Left forelimb (tissue), 1 donor: ENCODE data around the gene AKR1C3.
"Not testable (repeated sequence)": the region's sequence is repeated elsewhere in the genome, so short reads cannot be mapped to it uniquely, and the experiment has no call there.

Experiments
- DNase-seq: peaks from one replicate; pipeline ENCODE4 v3.0.0-alpha.2; 2018; ENCODE audit warnings: low spot score

AKR1C3 gene

DNA sequence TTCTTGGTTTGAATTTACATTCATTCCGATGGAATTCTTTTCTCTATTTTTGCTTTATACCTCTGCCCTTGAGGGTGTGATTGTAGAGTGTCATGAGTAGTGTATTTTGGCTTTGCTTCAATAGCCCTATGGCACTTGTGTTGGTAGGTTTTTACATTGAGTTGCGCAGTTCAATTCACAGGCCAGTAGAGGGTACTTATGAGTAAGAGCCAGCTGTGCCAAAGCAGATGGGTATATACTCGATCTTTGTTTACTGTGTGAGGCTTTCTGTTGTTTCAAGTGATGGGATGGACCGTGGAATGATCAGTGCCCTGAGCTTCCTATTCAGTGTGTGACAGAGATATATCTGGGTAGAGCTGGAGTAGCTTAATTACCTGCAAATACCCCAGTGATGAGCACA, 4.3 kb upstream of the AKR1C3 start:
- DNase-seq = no peak

DNA sequence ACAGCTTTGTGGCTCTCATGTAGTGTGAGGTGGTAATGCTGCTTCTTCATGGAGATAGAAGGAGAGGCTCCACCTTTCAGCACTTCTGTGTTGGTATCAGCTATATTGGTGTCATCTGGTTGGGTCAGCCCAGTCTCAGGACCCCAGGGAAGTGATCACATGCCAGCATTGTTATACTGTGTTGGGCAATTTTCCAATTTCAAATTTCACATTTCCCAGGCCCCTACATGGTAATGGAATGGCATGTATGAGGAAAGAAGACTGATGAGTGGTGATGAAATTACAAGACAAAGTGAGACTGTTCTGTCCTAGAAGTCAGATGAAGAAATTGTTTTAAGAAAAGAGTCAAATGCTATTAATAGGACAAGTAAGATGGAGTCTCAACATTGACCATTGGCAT, 3.7 kb upstream of the AKR1C3 start:
- no peak for DNase-seq

DNA sequence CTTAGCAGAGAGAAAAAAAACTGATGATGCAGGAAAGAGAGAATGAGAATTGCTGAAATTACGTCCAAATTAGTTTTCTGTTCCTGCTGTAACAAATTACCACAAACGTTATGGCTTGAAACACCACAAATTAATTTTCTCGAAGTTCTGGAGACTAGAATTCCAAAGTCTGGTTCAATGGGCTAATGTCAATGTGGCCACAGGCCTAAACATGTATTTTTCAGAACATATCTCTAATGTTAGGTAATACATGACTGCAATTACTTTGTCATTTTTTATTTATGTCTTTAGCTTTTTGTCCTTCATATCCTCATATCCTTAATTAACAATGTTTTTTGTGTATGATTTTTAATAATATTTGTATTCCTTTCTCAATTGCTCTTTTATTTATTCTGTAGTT, 3.0 kb upstream of the AKR1C3 start:
- no peak for DNase-seq

DNA sequence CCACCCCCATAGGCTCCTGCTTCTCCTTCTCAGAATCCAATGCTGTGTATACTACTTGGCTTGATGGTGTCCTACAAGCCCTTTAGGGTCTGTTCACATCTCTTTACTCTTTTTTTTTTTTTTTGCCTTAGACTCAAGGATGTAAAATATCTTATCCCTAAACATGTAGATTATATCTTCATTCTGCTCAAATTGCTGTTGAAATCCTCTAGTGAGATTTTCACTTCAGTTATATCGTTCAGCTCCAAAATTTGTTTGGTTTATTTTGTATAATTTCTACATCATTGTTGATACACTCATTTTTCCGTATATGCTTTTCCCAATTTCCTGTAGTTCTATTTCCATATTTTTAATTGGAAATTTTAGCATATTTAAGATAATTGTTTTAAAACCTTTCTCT, 1.8 kb upstream of the AKR1C3 start:
- no peak for DNase-seq

DNA sequence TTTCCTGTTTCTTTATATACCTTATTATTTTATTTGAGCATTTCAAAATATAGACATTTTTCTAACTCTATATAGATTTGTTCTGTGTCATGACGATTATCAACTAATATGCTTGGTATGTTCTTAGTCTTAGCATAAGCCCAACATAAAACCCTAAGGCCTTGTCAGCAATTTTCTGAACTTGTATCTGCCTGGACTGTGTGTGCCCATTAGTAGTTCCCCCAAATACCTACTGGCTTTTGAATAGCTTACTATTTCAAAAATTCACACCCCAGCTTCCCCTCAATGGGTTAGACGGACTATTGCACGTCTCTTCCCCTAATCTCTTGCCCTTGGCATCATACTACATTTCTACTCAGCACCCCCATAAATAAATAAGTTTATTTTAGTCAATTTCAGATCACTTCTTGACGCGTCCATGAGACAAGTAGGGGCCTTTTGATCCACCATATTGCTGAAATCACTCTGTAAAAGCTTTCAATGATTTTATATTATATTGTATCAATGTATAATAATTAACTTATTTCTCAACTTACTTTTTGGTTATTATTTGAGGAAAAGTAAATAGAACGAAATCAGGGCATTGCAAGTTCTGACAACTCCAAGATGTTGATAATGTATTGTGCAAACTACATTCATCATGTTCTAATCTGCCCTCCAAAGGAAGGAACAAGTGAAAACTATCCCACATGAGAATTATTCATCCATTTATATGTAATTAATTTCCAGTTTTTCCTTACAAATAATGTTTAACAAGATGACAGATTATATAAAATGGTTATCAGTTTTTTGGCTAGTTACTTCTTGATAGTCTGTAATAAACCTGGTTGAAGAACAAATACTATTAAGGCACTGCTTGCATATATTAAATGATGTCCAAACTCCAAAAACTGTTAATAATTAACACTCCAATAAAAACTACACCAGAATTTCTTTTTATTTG, 1.1 kb upstream of the AKR1C3 start:
- DNase-seq = no peak

DNA sequence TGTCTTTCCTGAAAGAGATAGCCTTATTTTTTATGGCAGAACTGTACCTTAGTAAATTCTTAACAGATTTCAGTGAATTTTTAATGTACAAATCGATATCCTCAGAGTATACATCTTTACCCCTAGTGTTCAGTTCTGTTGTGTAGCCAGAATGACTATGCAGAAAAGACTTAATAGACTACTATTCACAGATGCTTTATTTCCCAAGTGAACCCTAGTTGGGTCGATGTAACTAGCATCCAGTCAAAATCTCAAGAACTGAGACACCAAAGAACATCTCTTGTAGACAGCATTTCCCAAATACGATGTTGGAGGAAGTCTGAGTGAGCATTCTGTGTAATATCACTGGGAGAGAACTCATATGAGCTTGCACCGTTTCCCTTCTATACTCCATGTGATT, 1.5 kb downstream of the AKR1C3 start:
- no peak for DNase-seq

DNA sequence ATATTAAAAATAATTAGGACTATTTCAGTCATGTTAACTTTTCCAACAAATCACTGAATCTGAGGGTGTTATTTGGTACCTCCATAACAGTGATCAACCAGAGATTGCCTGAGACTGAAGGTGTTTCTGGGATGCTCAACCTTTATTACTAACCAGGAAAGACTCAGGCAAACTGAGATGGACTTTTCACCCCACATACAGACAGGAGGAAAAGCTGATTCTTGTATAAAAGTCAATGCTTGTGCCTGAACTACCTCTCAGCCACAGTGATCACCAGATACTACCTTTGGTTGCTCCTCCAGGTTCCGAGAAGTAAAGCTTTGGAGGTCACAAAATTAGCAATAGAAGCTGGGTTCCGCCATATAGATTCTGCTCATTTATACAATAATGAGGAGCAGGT, 1.9 kb downstream of the AKR1C3 start:
- no peak for DNase-seq

DNA sequence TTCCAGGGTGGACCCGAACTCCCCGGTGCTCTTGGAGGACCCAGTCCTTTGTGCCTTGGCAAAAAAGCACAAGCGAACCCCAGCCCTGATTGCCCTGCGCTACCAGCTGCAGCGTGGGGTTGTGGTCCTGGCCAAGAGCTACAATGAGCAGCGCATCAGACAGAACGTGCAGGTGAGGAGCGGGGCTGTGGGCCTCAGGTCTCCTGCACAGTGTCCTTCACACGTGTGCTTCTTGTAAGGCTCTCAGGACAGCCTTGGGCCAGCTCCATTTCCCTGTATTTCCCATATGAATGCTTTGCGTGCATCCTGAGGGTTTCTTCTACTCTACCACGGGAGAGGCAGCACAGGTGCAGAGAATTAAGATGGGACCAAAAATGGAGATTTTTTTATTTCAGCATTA, 8.3 kb downstream of the AKR1C3 start:
- not testable (repeated sequence) for DNase-seq

DNA sequence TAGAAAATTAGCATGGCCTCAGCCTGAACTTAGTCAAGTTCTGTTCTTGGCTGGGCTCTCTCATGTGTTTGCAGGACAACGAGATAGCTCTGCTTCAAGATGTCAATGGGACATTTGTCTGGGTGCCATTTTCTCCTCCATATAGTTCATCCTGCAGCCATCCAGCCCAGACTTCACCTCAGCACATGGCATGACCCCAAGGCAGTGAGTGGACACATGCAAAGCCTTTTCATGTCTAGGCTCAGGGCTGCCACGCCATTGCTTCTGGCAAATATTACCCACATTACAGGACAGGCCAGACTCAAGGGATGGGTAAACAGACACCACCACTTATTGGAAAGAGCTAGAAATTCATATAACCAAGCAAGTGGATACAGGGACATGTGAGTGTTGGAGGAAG, 9.3 kb downstream of the AKR1C3 start:
- no peak for DNase-seq

DNA sequence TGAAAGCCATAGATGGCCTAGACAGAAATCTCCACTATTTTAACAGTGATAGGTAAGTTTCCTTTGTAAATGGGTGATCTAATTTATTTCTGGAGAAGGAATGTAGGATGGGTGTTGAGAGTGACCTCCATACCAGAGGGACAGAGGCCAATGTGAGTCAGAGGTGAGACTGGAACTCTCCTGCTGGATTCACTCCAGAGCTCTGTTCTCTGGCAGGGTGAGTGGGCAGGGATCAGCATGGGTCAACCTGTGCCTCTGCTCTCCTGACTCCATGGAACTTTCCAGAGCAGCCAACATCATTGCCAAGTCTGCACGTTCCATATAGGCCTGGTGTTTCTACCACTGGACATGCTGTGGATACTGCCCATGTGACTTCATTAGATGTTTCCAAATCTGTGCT, 11.4 kb downstream of the AKR1C3 start:
- no peak for DNase-seq

DNA sequence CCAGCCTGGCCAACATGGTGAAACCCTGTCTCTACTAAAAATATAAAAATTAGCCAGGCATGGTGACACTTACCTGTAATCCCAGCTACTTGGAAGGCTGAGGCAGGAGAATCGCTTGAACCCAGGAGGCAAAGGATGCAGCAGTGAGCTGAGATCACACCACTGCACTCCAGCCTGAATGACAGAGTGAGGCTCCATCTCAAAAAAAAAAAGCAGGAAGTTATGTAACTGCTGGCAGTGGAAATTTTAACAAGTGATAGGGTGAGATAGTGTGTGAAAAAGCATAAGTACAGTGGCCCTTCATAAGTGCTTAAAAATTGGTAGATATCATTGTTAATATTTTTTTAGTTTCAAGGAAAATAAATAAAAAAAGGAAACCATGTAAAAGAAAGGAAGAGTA, 12.3 kb downstream of the AKR1C3 start:
- no peak for DNase-seq

DNA sequence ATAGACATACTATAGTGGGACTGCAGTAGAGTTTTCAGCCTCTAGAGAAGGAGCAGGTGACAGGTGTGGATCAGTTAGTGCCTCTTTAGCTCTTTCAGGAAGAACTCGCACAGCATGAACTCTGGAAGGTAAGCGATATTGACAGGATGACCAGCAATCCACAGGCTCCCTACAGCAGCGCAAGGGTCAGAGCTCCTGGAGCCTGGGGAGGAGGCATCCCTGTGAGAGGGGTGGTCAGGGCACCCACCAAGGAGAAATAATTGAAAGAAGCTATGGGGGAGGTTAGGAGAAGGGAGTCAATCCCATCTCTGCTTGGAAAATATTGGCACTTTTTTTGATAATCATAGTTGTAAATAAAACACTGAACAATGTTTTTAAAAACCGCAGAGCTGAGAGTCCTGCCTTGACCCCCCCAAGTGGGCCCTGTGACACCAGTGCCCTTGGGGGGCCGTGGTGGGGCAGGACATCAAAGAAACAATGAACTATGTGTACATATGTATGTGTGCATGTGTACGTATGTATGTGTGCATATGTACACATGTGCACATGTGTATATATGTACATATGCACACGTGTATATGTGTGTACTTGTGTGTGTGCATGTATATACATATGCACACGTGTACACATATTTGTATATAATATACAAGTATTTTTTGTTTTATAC, 13.8 kb downstream of the AKR1C3 start:
- no peak for DNase-seq

DNA sequence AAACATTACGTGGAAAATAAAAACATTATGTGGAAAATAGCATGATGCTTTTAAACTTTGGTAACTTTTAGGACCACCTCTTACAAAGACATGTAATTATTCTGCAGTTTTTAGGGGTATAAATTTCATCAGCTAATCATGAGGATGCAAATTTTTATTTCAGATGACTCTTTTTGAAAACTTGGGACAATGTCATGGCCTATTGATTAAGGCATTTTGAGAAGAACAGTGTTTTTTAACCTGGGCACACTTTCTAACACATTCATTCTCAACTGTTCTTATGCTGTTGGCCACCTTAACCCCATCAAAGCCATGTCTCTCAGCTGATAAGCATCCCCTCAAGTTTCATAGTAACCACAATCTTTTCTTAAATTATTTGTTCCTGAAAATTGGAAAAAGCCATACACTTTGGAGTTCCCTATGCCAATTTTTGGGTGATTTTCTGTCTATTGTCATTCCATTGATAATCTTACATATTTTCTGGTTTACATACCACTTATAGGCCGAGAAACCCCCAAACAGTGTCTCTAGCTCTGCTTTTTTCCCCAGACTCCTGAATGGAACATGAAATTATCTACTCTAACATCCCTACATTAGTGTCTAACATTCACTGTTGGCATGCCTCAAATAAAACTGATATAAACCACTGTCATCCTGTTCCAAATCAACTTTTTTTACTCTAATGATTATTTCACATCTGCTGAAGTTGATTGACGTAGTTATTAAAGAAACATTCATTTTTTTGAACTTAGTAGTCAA, 14.6 kb downstream of the AKR1C3 start:
- no peak for DNase-seq

DNA sequence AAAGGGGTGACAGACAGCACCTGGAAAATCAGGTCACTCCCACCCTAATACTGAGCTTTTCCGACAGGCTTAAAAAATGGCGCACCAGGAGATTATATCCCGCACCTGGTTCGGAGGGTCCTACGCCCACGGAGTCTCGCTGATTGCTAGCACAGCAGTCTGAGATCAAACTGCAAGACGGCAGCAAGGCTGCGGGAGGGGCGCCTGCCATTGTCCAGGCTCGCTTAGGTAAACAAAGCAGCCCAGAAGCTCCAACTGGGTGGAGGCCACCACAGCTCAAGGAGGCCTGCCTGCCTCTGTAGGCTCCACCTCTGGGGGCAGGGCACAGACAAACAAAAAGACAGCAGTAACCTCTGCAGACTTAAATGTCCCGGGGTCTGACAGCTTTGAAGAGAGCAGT, 15.6 kb downstream of the AKR1C3 start:
- DNase-seq = not testable (repeated sequence)

DNA sequence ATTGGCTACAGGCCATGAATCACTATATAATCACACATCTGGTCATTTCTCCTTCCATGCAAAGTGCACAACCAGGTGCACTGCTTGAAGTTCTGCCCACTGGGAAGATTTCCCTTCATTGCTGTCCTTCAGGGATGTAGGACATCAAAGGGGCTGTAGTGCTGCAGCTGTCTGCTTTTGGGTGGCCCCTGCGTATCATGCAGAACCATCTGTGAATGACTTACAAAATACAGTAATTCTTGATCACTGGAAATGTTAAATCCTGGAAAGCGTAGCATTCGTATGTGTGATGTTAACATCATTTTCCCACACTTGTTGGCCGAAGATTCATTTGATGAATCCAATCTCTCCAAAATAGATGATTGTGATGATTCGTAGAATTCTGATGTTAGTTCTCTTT, 22.4 kb downstream of the AKR1C3 start:
- DNase-seq = no peak

DNA sequence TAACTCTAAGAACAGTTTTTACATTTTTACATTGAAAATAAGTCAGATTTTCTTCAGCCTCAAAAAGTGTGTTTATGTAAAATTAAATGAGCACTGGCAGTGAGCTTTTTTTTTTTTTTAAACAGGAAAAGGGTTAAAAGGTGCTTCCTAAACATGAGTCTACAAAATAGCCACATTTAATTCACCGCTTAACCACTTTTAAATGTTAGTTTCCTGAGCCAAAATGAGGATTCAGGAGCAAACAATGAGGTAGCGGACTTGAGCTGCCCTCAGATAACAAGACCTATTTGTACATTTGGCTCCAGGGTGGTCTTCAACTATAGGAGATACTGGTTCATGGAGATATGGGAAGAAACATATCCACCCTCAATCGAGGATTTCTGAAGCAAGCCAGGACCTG, 22.8 kb downstream of the AKR1C3 start:
- DNase-seq = no peak

DNA sequence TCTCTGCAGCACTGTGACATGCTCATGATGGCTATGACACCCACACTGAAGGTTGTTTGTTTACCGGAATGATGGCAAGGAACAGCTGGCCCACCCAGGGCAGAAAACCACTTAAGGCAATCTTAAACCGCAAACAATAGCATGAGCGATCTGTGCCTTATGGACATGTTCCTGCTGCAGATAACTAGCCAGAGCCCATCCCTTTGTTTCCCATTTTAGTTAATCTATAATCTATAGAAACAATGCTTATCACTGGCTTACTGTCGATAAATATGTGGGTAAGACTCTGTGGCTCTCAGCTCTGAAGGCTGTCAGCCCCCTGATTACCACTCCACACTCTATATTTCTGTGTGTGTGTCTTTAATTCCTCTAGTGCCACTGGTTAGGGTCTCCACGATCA, 25.8 kb downstream of the AKR1C3 start:
- DNase-seq = not testable (repeated sequence)

DNA sequence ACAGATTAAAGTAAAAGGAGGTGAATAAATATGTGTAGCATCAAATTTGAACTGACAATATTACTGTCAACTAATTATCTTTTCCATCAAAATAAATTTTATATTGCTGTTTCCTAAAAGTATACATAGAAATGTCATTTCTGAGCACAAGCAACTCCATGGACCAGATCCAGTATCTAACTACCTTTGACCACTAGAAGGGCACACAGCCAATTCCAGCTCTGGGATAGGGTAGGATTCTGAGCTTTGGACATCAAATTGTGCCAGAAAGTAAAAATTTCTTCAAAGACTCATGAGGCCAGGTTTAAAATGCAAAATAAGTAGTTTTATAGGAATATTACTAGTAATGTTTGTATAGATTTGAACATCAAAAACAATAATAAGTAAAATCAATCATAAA, 29.7 kb downstream of the AKR1C3 start:
- DNase-seq = no peak

DNA sequence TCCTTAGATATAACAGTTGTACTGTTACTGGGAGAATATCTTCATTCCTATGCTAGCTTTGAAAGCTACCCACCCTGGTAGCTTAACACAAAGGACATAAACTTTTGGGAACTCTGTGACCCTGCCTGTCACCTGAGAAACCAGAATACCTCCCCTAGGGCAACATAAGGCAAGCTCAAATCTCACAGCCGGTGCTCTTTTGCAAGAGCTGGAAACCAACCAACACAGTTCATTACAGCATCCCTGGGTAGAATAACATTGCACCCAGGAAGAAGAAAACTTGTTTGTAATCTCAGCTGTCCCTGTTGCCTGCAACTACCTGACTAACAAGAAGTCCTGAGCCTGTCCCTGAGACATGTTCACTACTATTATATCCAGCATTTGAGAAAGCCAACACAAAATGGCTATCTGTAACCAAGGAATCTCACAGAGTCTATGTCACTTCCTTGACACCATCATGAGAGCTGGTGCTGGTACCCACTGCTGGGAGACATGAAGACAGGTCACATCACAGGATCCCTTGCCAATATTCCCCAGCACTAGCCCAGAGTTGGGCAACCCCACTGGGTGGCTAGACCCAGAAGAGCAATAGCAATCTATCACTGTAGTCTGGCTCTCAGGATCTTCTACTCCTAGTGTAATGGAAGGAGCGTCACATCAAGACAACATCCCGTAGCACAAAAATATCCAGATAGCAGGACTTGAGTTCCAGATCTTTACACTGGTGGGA, 31.3 kb downstream of the AKR1C3 start:
- DNase-seq = no peak

DNA sequence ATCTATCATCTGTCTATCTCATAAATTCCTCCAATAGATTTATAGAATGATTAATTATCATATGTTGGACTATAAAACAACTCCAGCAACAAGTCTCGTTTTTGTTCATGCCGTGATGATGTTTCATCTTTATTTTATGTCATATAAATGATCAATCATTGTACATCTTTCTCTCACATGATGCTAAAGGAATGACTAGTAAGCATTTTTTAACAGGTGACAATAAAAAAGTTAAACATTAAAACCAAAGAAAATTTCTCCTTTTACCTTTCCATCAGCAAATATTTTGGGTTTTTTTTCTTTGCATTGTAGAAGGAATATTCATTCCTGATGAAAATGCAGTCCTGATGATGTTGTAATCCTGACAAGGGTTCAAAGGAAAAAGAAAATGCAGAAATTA, 41.4 kb downstream of the AKR1C3 start:
- DNase-seq = no peak

DNA sequence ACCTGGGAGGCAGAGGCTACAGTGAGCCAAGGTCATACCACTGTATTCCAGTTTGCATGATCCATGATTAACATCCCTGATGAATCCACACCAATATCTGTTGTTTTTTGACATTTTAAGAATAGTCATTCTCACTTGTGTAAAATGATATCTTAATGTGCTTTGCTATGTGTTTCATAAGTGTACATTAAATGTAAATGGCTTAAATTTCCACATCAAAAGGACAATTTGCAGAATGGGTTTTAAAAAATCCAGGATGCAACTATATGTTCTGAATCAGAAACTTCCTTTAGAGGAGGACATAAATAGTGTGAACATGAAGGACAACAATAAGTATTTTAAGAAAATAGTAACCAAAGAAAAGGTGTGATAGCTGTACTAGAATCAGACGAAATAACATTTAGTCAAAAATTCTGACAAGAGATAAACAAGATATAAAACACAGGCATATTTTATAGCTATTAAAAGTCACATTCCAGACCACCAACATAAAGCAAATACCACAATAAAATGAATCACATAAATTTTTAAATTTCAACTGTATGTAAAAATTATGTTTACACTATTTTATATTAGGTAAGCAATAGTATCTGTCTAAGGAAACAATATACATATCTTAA, 42.4 kb downstream of the AKR1C3 start:
- no peak for DNase-seq

DNA sequence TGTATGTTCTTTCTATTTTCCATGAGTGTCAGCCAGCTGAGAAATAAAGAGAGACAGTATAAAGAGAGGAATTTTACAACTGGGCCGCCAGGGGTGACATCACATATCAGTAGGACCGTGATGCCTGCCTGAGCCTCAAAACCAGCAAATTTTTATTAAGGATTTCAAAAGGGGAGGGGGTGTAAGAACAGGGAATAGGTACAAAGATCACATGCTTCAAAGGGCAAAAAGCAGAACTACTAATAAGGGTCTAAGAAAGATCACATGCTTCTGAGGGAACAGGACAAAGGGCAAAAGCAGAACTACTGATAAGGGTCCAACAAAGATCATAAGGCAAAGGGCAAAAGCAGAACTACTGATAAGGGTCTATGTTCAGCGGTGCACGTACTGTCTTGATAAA, 43.5 kb downstream of the AKR1C3 start:
- DNase-seq = not testable (repeated sequence)
